Choroid plexus epithelial cell (primary cell): ENCODE results near the gene BLMH.

Experiments used
- DNase-seq: peaks from one replicate; pipeline ENCODE4 v3.0.0-alpha.2; 2010; ENCODE audit warnings: low read depth
- H3K4me3 ChIP-seq: 2 replicates; pipeline ENCODE4 v1.5.1; 2011; ENCODE audit warnings: low read depth, mild to moderate bottlenecking, control low read depth, low read length, moderate library complexity
- CTCF ChIP-seq: conservative IDR thresholded peaks from 2 replicates; pipeline ENCODE4 v1.5.1; 2011; ENCODE audit warnings: low read depth, mild to moderate bottlenecking, control low read depth, inconsistent platforms, low read length, moderate library complexity

The BLMH gene

GRCh38 chr17:30291543-30292285 lies at the start of gene BLMH:
Gene BLMH, minus strand, starts transcription at chr17:30291944. Its CDS starts 125 bp downstream, at chr17:30291819.
- TF ChIP-seq CTCF, result no peak
- peak; percentile 81 for DNase-seq
- peak within 1 kb of the TSS; percentile 86 for H3K4me3 ChIP-seq

GRCh38 chr17:30340801-30341356 lies 49.1 kb upstream of the BLMH start:
- DNase-seq, result peak; percentile 53
- no peak for TF ChIP-seq CTCF
- H3K4me3 ChIP-seq, result no peak overlapping the region

DNA sequence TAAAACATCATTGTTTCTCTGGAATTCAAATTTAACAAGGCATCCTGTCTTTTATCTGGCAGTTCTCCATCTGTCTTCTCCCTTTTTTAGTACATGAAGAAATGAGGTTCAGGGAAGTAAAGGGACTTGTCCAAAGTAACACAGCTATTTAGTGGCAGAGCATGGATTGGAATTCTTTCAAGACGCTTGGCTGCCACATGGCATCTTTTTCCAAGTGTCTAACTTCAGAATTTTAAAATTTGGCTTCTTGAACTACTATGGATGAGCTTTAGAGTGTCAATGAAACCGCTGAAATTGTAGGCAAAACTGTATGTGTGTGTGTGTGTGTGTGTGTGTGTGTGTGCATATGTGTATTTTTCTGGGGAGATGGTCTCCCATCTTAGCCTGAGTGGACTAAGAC lies 47.3 kb upstream of the BLMH start:
- no peak for TF ChIP-seq CTCF

GRCh38 chr17:30337393-30337999 lies 45.8 kb upstream of the BLMH start:
- no peak for TF ChIP-seq CTCF
- H3K4me3 ChIP-seq, result no peak overlapping the region
- no peak for DNase-seq

More for the DNA sequence above, 47.3 kb upstream of the BLMH start:
- no peak for DNase-seq
- H3K4me3 ChIP-seq, result no peak overlapping the region

- peak; percentile 68 for DNase-seq
- peak; percentile 60 for TF ChIP-seq CTCF
- H3K4me3 ChIP-seq, result no peak overlapping the region
Measured at GRCh38 chr17:30336369-30337171, 44.8 kb upstream of the BLMH start.

- DNase-seq, result no peak
- H3K4me3 ChIP-seq, result no peak overlapping the region
- TF ChIP-seq CTCF, result no peak
Measured at GRCh38 chr17:30334421-30334820, 42.7 kb upstream of the BLMH start.
